Measurements from ENCODE around the gene COG4.

The COG4 gene

DNA sequence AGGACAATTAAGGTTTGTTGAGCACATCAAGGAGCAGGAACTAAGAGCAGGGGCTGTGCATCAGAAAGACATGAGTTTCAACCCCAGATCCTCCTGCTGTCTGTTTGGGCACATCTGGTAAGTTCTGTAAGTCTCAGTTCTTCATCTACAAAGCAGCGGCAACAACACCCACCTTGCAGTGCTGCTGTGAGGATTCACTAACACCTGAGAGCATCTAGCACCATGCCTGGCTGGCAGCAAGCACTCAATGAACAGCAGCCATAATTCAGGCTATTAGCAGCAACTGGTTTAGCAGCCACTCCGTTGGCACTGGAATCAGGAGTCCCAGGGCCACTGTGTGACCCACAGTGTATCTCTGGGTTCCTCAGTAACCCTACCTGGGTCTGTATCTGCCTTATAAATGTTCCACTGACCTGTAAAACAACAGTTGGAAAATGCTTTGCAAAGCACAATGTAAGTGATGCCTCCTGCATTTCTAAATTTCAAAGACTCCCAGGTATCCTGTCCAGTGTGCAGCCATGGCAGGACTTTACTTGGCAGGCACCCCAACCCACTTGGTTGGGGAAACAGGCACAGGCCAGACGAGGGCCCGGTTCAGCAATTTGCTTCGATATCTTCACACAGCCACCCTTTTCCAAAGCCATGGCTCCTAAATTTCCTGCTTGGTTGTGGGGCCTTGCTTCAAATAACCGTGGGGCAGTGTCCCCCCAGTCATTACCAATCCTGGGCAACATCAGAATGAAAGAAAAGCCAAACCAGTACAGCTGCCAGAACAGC is 88.7 kb downstream of the COG4 start:
- no peak for DNase-seq (ENCODE audit: low read depth)
- TF ChIP-seq, protein P1, sequence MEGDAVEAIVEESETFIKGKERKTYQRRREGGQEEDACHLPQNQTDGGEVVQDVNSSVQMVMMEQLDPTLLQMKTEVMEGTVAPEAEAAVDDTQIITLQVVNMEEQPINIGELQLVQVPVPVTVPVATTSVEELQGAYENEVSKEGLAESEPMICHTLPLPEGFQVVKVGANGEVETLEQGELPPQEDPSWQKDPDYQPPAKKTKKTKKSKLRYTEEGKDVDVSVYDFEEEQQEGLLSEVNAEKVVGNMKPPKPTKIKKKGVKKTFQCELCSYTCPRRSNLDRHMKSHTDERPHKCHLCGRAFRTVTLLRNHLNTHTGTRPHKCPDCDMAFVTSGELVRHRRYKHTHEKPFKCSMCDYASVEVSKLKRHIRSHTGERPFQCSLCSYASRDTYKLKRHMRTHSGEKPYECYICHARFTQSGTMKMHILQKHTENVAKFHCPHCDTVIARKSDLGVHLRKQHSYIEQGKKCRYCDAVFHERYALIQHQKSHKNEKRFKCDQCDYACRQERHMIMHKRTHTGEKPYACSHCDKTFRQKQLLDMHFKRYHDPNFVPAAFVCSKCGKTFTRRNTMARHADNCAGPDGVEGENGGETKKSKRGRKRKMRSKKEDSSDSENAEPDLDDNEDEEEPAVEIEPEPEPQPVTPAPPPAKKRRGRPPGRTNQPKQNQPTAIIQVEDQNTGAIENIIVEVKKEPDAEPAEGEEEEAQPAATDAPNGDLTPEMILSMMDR (IDR thresholded peaks at IDR 0.05; ENCODE audit: control insufficient read depth, extremely low read depth, insufficient read depth): no peak
- H3K4me3 ChIP-seq (ENCODE audit: low read depth, low read length): no peak overlapping the region

GRCh38 chr16:70433458-70434103 is 89.8 kb downstream of the COG4 start:
- no peak overlapping the region for H3K4me3 ChIP-seq (ENCODE audit: low read depth, low read length)
- TF ChIP-seq, protein P1 (IDR thresholded peaks at IDR 0.05; ENCODE audit: control insufficient read depth, extremely low read depth, insufficient read depth): no peak
- DNase-seq (ENCODE audit: low read depth): no peak

DNA sequence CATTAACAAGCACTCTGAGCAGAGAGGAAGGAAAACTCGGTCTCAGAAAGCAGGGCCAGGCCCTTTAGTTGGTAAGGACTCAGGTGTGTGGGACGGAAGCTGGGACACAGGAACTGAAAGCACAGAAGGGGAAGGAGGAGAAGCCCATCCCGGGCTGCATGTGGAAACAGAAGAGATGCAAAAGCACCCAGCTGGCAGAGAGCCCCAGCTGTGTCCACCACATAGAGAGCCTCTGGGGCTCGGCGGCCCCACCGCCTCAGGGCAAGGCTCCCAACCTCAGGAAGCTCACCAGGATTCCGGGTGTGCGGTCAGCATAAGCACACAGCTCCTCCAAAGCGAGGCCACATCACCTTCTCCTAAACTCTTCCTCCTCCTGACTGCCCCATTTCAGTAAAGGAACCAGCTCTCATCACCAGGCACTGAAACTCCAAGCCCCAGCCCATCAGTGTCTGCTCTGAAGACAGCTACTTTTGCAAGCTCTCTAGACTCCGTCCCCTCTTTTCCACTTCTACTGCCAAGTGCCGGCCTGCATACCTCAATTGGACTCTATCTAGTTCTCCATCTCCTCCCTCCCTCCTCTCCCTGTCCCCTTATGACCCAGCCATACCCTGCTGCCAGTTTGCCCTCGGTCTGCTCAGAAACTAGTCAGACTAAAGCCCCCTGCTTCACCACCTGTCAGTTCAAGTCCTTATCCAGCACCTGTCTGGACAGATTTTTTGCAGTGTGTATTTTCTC is 90.5 kb downstream of the COG4 start:
- no peak overlapping the region for H3K4me3 ChIP-seq (ENCODE audit: low read depth, low read length)

DNA sequence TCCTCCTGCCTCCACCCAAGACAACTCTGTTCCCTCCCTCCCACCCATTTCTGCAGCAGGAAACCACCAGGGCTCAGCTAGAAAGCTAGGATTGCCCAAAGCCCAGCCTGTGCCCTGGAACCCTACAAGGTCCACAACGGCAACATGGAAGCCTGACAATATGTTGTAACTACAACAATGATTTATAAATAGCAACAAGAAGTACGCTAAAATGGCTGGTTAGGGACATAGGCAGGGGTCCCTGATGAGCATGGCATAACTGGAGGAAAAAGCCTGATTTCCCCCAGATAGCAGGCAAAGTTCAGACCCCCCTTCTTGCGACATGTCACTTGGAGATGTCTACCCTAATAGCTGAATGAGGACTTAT is 91.0 kb downstream of the COG4 start:
- no peak for DNase-seq (ENCODE audit: low read depth)
- TF ChIP-seq, protein P1 (IDR thresholded peaks at IDR 0.05; ENCODE audit: control insufficient read depth, extremely low read depth, insufficient read depth): no peak
- no peak overlapping the region for H3K4me3 ChIP-seq (ENCODE audit: low read depth, low read length)

More for the DNA sequence above, 90.5 kb downstream of the COG4 start:
- DNase-seq (ENCODE audit: low read depth): no peak
- TF ChIP-seq, protein P1 (IDR thresholded peaks at IDR 0.05; ENCODE audit: control insufficient read depth, extremely low read depth, insufficient read depth): no peak

- DNase-seq (ENCODE audit: low read depth): no peak
- TF ChIP-seq, protein P1 (IDR thresholded peaks at IDR 0.05; ENCODE audit: control insufficient read depth, extremely low read depth, insufficient read depth): no peak
- H3K4me3 ChIP-seq (ENCODE audit: low read depth, low read length): no peak overlapping the region
Observed at GRCh38 chr16:70430667-70431536, 92.5 kb downstream of the COG4 start.

Measured in LNCaP clone FGC (cell line).